ENCODE data around the gene PCDH11Y.
"Not testable (repeated sequence)": the region's sequence is repeated elsewhere in the genome, so short reads cannot be mapped to it uniquely, and the experiment has no call there.

Gene PCDH11Y

DNA sequence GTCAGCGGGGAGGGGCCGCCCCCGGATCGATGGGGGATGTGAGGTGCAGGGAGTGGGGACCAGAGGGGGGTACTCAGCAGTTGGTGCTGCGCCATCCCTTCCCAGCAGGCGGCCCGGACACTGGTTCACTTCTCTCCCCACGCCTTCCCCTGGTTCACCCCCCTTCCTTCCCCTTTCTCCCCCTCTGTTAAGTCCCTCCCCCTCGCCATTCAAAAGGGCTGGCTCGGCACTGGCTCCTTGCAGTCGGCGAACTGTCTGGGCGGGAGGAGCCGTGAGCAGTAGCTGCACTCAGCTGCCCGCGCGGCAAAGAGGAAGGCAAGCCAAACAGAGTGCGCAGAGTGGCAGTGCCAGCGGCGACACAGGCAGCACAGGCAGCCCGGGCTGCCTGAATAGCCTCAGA, at the start of gene PCDH11Y:
Gene PCDH11Y (plus strand): TSS at position 240 of the 400 bp plus-strand sequence. CDS start 56,804 bp downstream, outside the sequence.
- DNase-seq (ENCODE audit: low read depth) = not testable (repeated sequence)

DNA sequence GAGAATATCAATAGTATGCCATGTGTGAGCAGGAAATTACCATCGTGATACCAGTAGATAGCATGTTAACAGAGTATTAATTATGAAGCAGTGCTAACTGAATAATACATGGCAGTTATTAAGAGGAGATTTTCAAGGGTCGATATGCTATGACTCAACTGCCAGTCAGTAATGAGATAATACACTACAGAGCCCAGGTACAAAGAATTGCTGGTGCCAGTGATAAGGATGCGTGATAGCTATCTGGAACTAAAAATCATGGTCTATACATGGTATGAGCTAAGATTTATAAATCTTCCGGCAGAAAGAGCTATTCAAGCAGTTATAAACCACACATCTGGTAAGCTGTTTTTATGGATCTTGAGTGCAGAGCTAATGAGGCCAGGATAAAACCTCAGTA, 32.2 kb upstream of the PCDH11Y start:
- not testable (repeated sequence) for DNase-seq (ENCODE audit: low read depth)

GRCh38 chrY:4991743-4992400, 8.2 kb upstream of the PCDH11Y start:
- not testable (repeated sequence) for DNase-seq (ENCODE audit: low read depth)

- not testable (repeated sequence) for DNase-seq (ENCODE audit: low read depth)
These were observed 5.2 kb upstream of the PCDH11Y start for GRCh38 chrY:4994892-4995291.

DNA sequence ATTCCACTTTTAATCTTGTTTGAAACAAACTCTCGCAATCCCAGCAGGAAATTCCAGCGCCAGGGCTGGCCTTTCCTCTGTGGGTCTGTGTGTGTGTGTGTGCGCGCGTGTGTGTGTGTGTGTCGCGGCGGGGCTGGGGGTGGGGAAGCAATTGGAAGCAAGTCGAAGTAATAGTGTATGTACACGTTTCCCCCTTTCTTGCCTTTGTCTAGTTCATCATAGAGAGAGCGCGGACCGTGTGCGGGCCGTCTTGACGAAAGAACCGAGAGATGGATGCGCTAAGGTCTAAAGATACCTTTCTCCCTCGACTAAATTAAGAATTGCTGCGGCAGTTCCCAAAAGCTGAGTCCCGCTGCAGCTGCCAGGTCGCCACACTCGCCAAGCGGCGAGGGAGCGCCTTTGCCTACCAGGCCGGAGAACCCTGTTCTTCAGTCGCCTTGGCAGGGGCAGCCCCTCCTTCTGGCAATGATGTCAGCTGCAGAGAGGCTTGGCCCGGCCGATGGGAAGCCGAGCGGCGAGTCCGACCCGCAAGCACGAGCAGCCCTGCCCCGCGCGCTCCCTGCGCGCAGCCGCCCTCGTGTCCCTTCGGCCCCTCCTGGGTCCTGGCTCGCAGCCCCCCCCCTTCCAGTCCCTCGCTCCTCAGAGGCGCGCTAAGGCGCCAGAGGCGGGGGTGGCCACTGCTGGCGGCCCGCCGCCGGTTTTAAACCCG, 2.5 kb downstream of the PCDH11Y start:
- DNase-seq (ENCODE audit: low read depth) = not testable (repeated sequence)

GRCh38 chrY:5038972-5039523, 39.0 kb downstream of the PCDH11Y start:
- DNase-seq (ENCODE audit: low read depth) = not testable (repeated sequence)

GRCh38 chrY:5083017-5083416, 82.9 kb downstream of the PCDH11Y start:
- not testable (repeated sequence) for DNase-seq (ENCODE audit: low read depth)

DNA sequence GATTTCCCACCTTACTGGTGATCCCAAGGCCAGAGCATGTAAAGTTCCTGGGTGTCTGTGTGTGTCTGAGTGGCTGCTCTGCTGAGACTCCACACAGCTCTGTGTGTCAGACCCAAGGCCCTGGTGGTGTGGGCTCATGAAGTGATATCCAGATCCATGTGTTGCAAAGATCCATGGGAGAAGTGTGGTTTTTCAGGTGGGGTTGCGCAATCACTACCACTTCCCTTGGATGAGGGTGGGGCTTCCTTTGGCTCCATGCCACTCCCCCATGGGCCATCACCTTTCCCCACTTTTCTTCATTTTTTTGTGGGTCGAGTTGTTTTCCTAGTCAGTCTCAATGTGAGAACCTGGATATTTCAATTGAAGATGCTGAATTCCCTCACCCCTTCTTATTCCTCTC, 182.9 kb downstream of the PCDH11Y start:
- DNase-seq (ENCODE audit: low read depth) = not testable (repeated sequence)

DNA sequence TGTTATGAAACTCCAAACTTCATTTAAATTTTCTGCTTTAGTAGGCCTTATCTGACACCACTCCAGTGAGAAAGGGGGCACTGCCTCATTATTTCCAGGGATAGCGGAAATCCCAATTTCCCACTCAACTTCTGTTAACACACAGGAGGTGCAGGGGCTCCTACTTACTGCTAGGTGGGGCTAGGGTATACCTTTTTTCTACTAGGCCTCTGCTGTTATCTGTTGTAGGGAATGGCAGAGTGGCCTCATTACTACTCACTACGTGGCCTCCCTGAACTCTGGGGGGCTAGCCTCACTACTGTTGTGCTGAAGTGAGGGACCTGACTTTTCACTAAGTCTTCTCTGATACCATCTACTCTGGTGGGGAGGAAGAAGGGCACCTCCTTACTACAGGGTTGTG, 215.0 kb downstream of the PCDH11Y start:
- not testable (repeated sequence) for DNase-seq (ENCODE audit: low read depth)

DNA sequence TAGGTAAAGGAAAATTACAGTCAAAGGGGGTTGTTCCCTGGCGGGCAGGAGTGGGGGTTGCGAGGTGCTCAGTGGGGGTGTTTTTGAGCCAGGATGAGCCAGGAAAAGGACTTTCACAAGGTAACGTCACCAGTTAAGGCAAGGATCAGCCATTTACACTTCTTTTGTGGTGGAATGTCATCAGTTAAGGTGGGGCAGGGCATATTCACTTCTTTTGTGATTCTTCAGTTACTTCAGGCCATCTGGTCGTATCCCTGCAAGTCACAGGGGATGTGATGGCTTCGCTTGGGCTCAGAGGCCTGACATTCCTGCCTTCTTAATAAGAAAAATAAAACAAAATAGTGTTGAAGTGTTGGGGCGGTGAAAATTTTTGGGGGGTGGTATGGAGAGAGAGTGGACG, 324.8 kb downstream of the PCDH11Y start:
- not testable (repeated sequence) for DNase-seq (ENCODE audit: low read depth)

DNA sequence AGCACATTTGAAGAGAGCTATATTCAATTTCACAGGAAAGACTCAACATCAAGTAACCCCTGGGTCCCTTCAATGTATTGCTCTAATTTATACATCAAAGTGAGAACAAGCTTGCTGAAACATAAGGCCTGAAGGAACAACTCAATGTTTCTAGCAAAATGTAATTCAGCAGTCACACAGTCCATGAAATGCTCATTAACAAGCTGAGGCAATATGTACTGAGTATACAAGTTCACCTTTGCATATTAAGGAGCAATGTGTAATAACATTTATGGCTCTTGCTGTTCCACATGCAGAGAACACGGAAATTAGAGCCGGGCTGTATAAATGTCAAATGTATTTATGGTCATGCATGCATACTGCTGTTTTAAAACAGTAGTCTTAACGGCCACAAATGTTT, 342.1 kb downstream of the PCDH11Y start:
- DNase-seq (ENCODE audit: low read depth) = not testable (repeated sequence)

GRCh38 chrY:5543705-5544104, 543.6 kb downstream of the PCDH11Y start:
- not testable (repeated sequence) for DNase-seq (ENCODE audit: low read depth)

- DNase-seq (ENCODE audit: low read depth) = not testable (repeated sequence)
These were observed 638.5 kb downstream of the PCDH11Y start for GRCh38 chrY:5638589-5638988.

DNA sequence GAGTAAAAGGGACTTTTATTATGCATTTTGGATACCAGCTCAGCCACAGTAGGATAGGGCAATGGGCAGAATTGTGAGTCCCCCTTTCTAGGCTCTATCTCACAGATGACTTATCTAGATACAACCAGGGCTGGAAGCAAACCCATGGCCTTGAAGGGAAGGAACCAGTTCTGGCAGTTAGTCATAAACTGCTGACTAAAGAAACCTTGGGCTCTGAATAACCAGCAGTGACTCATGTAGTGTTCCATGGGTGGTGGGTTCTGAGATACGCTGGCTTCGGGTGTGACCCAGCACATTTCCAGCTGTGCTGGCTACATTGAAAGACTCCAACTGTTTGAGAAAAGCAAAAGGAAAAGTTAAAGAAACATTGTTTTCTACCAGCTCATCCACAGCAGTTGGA, 679.2 kb downstream of the PCDH11Y start:
- not testable (repeated sequence) for DNase-seq (ENCODE audit: low read depth)

GRCh38 chrY:5708727-5709126, 708.6 kb downstream of the PCDH11Y start:
- not testable (repeated sequence) for DNase-seq (ENCODE audit: low read depth)

- not testable (repeated sequence) for DNase-seq (ENCODE audit: low read depth)
These were observed 709.8 kb downstream of the PCDH11Y start for GRCh38 chrY:5709788-5710381.

- not testable (repeated sequence) for DNase-seq (ENCODE audit: low read depth)
These were observed 761.3 kb downstream of the PCDH11Y start for GRCh38 chrY:5761403-5761802.

GRCh38 chrY:5776485-5776884, 776.4 kb downstream of the PCDH11Y start:
- DNase-seq (ENCODE audit: low read depth) = not testable (repeated sequence)

All from stimulated activated CD8-positive, alpha-beta memory T cell treated with anti-CD3 and anti-CD28 coated beads, Interleukin-15, amount 100 ng/mL, for 1 hour (primary cell).